Epithelial cell of esophagus (primary cell): ENCODE data around the gene KIF14.

Experiments used
- DNase-seq: peaks from one replicate; pipeline ENCODE4 v3.0.0; 2010; ENCODE audit warnings: low read depth
- H3K4me3 ChIP-seq: 2 replicates; pipeline ENCODE4 v1.5.1; 2011; ENCODE audit warnings: mild to moderate bottlenecking, low read length, control low read depth
- TF ChIP-seq, protein P1 (sequence below): IDR thresholded peaks from 2 replicates; pipeline ENCODE4 v1.5.1; 2011; ENCODE audit warnings: low read depth, mild to moderate bottlenecking, low read length, control low read depth, inconsistent platforms; ENCODE audit not compliant: insufficient read depth; ENCODE audit errors: missing control alignments

KIF14 gene

GRCh38 chr1:200540281-200540680 lies 80.3 kb downstream of the KIF14 start:
- no peak for DNase-seq
- no peak overlapping the region for H3K4me3 ChIP-seq
- TF ChIP-seq, protein P1, sequence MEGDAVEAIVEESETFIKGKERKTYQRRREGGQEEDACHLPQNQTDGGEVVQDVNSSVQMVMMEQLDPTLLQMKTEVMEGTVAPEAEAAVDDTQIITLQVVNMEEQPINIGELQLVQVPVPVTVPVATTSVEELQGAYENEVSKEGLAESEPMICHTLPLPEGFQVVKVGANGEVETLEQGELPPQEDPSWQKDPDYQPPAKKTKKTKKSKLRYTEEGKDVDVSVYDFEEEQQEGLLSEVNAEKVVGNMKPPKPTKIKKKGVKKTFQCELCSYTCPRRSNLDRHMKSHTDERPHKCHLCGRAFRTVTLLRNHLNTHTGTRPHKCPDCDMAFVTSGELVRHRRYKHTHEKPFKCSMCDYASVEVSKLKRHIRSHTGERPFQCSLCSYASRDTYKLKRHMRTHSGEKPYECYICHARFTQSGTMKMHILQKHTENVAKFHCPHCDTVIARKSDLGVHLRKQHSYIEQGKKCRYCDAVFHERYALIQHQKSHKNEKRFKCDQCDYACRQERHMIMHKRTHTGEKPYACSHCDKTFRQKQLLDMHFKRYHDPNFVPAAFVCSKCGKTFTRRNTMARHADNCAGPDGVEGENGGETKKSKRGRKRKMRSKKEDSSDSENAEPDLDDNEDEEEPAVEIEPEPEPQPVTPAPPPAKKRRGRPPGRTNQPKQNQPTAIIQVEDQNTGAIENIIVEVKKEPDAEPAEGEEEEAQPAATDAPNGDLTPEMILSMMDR, result no peak

DNA sequence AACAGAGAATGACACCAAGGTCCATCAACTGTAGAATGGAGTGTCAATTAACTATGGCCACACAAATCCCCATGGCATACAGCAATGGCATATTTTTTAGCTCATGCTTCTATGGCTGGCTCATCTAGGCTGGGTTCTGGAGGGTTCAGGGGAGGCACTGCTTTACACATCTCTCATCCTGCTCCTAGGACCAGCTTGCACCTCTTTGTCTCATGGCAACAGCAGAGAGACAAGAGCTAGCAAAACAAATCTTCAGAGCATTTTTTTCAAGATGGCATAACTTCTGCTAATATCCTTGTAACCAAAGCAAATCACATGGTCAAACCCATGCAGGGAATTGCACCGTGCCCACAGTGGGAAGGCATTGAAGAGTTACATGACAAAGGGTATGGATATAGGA lies 82.4 kb downstream of the KIF14 start:
- TF ChIP-seq, protein P1, result no peak
- no peak overlapping the region for H3K4me3 ChIP-seq
- DNase-seq, result no peak

GRCh38 chr1:200535605-200536004 lies 84.9 kb downstream of the KIF14 start:
- TF ChIP-seq, protein P1, result peak; percentile 53
- peak; percentile 86 for DNase-seq
- no peak overlapping the region for H3K4me3 ChIP-seq

- H3K4me3 ChIP-seq, result no peak overlapping the region
These were observed 89.8 kb downstream of the KIF14 start for GRCh38 chr1:200530623-200531261.

GRCh38 chr1:200528858-200529606 lies 91.5 kb downstream of the KIF14 start:
- no peak overlapping the region for H3K4me3 ChIP-seq
- DNase-seq, result no peak
- TF ChIP-seq, protein P1, result no peak

More at GRCh38 chr1:200530623-200531261, 89.8 kb downstream of the KIF14 start:
- DNase-seq, result no peak
- TF ChIP-seq, protein P1, result no peak

- no peak overlapping the region for H3K4me3 ChIP-seq
- TF ChIP-seq, protein P1, result no peak
- DNase-seq, result no peak
These were observed 92.9 kb downstream of the KIF14 start for GRCh38 chr1:200527670-200528069.
